Tibial nerve (tissue), 4 donors: Measurements from ENCODE around the gene PRXL2A. TPM values are rescaled to one million over a fixed set of nuclear protein-coding genes. Genes with fewer than 3 reads are reported as not detected.
"Not testable (repeated sequence)": the region's sequence is repeated elsewhere in the genome, so short reads cannot be mapped to it uniquely, and the experiment has no call there.

Source experiments
- DNase-seq, 2 donors: peaks; one replicate each; pipeline ENCODE4 v3.0.0-alpha.2; 2019; ENCODE audit warnings: low spot score in 2 of 2
- H3K27ac ChIP-seq, 4 donors: fragments of 200-600 bp; sonication (generic) in 3 of 4; one replicate each; pipeline ENCODE4 v1.5.1; 2017 to 2019; ENCODE audit warnings: mild to moderate bottlenecking in 1 of 4
- H3K27me3 ChIP-seq, 2 donors: fragments of 200-600 bp; sonication (generic) in 1 of 2; one replicate each; pipeline versions ENCODE4 v1.5.1 to v1.6.0; 2017 to 2019
- H3K36me3 ChIP-seq, 3 donors: fragments of 200-600 bp; sonication (generic); one replicate each; pipeline ENCODE4 v1.5.1; 2018 to 2019
- H3K4me1 ChIP-seq, 4 donors: fragments of 200-600 bp; sonication (generic) in 3 of 4; one replicate each; pipeline ENCODE4 v1.5.1; 2017 to 2019
- H3K4me3 ChIP-seq, 4 donors: fragments of 200-600 bp; sonication (generic) in 3 of 4; one replicate each; pipeline ENCODE4 v1.5.1; 2017 to 2019; ENCODE audit warnings: mild to moderate bottlenecking in 1 of 4, moderate library complexity in 1 of 4
- H3K9me3 ChIP-seq, 4 donors: fragments of 200-600 bp; sonication (generic) in 3 of 4; one replicate each; pipeline ENCODE4 v1.5.1; 2017 to 2019
- EP300 ChIP-seq, 2 donors: sonication (generic); formaldehyde crosslinking; IDR thresholded peaks; one replicate each; pipeline ENCODE4 v1.6.1; 2017; ENCODE audit warnings: antibody characterized with exemption in 2 of 2, mild to moderate bottlenecking in 1 of 2
- POLR2A ChIP-seq, 2 donors: fragments of 450-650 bp; IDR thresholded peaks; one replicate each; pipeline ENCODE4 v1.6.1; 2017; ENCODE audit warnings: antibody characterized with exemption in 2 of 2, mild to moderate bottlenecking in 2 of 2, moderate library complexity in 2 of 2
- WGBS, 2 donors: methylation state at CpG; one replicate each; pipeline ENCODE4 v1.1.5; 2018; 5-methylcytosine and 5-hydroxymethylcytosine counted together
- total RNA-seq, 4 donors: library from RNA; depleted of rRNA; stranded (reverse); fragments of >200 nt; gene quantifications; one replicate each; pipeline ENCODE4 v1.1.0, GENCODE V29; 2016
- TF ChIP-seq, protein P1 (sequence below), 5 experiments: fragments of 200-600 bp in 3 of 5; fragments of 450-650 bp in 2 of 5; sonication (generic) in 3 of 5; IDR thresholded peaks; one replicate each; pipeline ENCODE4 v1.5.1; 2016 to 2019; ENCODE audit warnings: antibody characterized with exemption in 5 of 5, mild to moderate bottlenecking in 3 of 5, moderate library complexity in 2 of 5

The PRXL2A gene
- total RNA-seq, 4 donors from 2014 or later, result 94.5 to 176 (median 128) TPM

DNA sequence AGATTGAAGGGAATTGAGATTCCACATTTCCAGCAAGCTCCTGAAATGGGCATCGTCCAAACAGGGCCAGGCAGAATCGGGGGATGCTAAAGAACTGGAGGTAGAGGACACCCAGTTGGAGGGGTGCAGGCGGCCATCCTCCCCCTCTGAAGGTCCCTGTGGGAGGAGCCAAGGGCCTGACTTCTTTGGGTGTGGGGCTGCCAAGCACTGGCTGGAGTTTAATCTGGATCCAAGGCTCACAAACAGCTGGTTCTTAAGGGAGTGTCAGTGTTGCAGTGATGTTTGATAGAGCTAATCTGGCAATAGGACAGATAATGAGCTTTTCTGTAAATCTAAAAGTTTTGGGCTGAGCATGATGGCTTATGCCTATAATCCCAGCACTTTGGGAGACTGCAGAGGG, 66.6 kb downstream of the PRXL2A start:
- peak overlapping the region; percentile 21 to 99 (median 62) for H3K27ac ChIP-seq
- peaks cover 0 to 30% (median 3%) of the 10 kb centered on the region in 3 donors for H3K36me3 ChIP-seq
- no peak overlapping the region for H3K4me3 ChIP-seq
- no peak for TF ChIP-seq POLR2A (IDR thresholded peaks at IDR 0.05)
- TF ChIP-seq EP300 (IDR thresholded peaks at IDR 0.05), result no peak
- 52 to 53% methylated on average over 3 of the region's 3 CpGs for WGBS, 2 donors
- H3K9me3 ChIP-seq, result peaks cover 0 to 14% (median 3%) of the 10 kb centered on the region in 4 donors
- H3K4me1 ChIP-seq, result peaks cover 0 to 79% (median 61%) of the 10 kb centered on the region in 4 donors
- DNase-seq, result no peak
- no peaks in the 10 kb centered on the region for H3K27me3 ChIP-seq

DNA sequence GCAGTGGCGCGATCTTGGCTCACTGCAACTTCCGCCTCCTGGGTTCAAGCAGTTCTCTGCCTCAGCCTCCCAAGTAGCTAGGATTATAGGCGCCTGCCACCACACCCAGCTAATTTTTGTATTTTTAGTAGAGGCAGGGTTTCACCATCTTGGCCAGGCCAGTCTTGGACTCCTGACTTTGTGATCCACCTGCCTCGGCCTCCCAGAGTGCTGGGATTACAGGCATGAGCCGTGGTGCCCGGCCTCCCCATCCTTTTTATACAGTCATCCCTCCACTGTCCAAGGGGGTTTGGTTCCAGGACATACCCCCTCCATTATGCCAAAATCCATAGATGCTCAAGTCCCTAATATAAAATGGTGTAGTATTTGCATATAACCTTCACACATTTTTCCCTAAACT, 67.3 kb downstream of the PRXL2A start:
- not testable (repeated sequence) for H3K27me3 ChIP-seq, DNase-seq, H3K4me3 ChIP-seq
- Histone ChIP-seq H3K36me3 (peaks cover 0 to 24% (median 0%) of the 10 kb centered on the region in 3 donors), H3K27ac (peak overlapping the region in 2 of 4 donors; percentile 93 to 99), H3K9me3 (peaks cover 0 to 14% (median 3%) of the 10 kb centered on the region in 4 donors), H3K4me1 (peaks cover 0 to 72% (median 54%) of the 10 kb centered on the region in 4 donors)
- WGBS, 2 donors, result 91 to 95% methylated on average over 7 of the region's 7 CpGs

DNA sequence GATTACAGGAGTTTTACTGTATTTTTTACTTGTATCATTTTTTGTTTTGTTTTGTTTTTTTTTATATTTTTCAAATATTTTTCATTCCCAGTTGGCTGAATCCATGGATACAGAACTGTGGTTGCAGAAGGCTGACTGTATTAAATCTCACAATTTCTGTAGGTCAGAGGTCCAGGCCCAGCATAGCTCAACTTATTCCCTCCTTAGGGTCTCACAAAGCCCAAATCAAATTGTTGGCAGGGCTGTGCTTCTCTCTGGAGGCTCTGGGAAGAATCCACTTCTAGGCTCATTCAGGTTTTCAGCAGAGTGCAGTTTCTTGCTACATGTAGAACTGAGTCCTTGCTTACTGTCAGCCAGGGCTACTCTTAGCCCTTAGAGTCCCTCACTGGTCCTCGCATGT, 68.3 kb downstream of the PRXL2A start:
- 71 to 80% methylated on average over 1 of the region's 1 CpG for WGBS, 2 donors
- Histone ChIP-seq H3K9me3 (peaks cover 0 to 14% (median 3%) of the 10 kb centered on the region in 4 donors), H3K27me3 (no peaks in the 10 kb centered on the region), H3K36me3 (peaks cover 0 to 17% (median 0%) of the 10 kb centered on the region in 3 donors), H3K4me1 (peaks cover 0 to 66% (median 46%) of the 10 kb centered on the region in 4 donors), H3K27ac (peak overlapping the region; percentile 7 to 99 (median 55)), H3K4me3 (no peak overlapping the region)
- DNase-seq, result no peak
- TF ChIP-seq POLR2A (IDR thresholded peaks at IDR 0.05) (no peak), EP300 (IDR thresholded peaks at IDR 0.05) (no peak)
- TF ChIP-seq, protein P1, sequence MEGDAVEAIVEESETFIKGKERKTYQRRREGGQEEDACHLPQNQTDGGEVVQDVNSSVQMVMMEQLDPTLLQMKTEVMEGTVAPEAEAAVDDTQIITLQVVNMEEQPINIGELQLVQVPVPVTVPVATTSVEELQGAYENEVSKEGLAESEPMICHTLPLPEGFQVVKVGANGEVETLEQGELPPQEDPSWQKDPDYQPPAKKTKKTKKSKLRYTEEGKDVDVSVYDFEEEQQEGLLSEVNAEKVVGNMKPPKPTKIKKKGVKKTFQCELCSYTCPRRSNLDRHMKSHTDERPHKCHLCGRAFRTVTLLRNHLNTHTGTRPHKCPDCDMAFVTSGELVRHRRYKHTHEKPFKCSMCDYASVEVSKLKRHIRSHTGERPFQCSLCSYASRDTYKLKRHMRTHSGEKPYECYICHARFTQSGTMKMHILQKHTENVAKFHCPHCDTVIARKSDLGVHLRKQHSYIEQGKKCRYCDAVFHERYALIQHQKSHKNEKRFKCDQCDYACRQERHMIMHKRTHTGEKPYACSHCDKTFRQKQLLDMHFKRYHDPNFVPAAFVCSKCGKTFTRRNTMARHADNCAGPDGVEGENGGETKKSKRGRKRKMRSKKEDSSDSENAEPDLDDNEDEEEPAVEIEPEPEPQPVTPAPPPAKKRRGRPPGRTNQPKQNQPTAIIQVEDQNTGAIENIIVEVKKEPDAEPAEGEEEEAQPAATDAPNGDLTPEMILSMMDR (IDR thresholded peaks at IDR 0.05), result no peak

DNA sequence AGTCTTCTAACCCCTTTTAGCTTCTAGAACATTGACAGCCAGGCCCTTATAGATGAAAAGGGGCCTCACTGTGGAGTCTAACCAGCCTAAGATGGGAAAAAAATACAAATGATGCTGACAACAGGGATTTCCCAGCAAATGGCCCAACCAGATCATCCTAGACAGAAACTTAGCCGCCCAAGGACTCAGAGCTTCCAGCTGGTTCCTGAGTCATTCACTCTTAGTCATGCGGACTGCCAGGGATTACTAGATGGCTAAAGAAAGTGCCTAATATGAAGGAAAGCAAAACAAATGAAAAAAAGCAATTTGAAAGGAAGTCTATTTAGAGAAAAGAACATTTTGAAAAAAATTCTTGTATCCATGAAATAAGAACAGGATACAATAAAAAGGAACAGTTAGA, 69.5 kb downstream of the PRXL2A start:
- DNase-seq, result no peak
- TF ChIP-seq EP300 (IDR thresholded peaks at IDR 0.05) (no peak), POLR2A (IDR thresholded peaks at IDR 0.05) (no peak)
- TF ChIP-seq, protein P1 (IDR thresholded peaks at IDR 0.05), result no peak
- peak overlapping the region in 2 of 4 donors; percentile 93 to 99 for H3K27ac ChIP-seq
- no peaks in the 10 kb centered on the region for H3K27me3 ChIP-seq
- H3K36me3 ChIP-seq, result peaks cover 0 to 17% (median 0%) of the 10 kb centered on the region in 3 donors
- H3K9me3 ChIP-seq, result peaks cover 0 to 14% (median 3%) of the 10 kb centered on the region in 4 donors
- H3K4me3 ChIP-seq, result no peak overlapping the region
- peaks cover 0 to 57% (median 36%) of the 10 kb centered on the region in 4 donors for H3K4me1 ChIP-seq
- 70% methylated on average over 2 of the region's 2 CpGs for WGBS, 2 donors

DNA sequence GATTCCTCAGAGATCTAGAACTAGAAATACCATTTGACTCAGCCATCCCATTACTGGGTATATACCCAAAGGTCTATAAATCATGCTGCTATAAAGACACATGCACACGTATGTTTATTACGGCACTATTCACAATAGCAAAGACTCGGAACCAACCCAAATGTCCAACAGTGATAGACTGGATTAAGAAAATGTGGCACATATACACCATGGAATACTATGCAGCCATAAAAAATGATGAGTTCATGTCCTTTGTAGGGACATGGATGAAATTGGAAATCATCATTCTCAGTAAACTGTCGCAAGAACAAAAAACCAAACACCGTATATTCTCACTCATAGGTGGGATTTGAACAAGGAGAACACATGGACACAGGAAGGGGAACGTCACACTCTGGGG, 72.0 kb downstream of the PRXL2A start:
- H3K36me3 ChIP-seq, result peaks cover 0 to 17% (median 0%) of the 10 kb centered on the region in 3 donors
- peak overlapping the region in 1 of 4 donors; percentile 12 for H3K27ac ChIP-seq
- not testable (repeated sequence) for H3K27me3 ChIP-seq, H3K4me3 ChIP-seq, DNase-seq
- 91 to 92% methylated on average over 6 of the region's 6 CpGs for WGBS, 2 donors
- H3K9me3 ChIP-seq, result peaks cover 0 to 14% (median 3%) of the 10 kb centered on the region in 4 donors
- H3K4me1 ChIP-seq, result peaks cover 0 to 48% (median 28%) of the 10 kb centered on the region in 4 donors

DNA sequence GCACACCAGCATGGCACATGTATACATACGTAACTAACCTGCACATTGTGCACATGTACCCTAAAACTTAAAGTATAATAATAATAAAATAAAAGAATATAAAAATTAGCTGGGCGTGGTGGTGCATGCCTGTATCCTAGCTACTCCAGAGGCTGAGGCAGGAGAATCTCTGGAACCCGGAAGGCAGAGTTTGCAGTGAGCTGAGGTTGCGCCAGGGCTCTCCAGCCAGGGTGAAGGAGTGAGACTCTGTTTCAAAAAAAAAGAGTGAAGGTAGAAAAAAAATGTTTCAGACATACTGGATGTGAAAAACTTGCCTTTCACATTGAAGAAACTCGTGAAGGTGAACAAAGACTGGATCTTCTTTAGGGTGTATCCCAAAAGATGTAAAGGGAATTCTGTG, 72.5 kb downstream of the PRXL2A start:
- no peak for DNase-seq
- H3K9me3 ChIP-seq, result peaks cover 0 to 14% (median 3%) of the 10 kb centered on the region in 4 donors
- H3K4me3 ChIP-seq, result no peak overlapping the region
- H3K4me1 ChIP-seq, result peaks cover 0 to 48% (median 33%) of the 10 kb centered on the region in 4 donors
- H3K36me3 ChIP-seq, result peaks cover 0 to 17% (median 0%) of the 10 kb centered on the region in 3 donors
- TF ChIP-seq, protein P1 (IDR thresholded peaks at IDR 0.05), result no peak
- TF ChIP-seq POLR2A (IDR thresholded peaks at IDR 0.05) (no peak), EP300 (IDR thresholded peaks at IDR 0.05) (no peak)
- WGBS, 2 donors, result 78 to 88% methylated on average over 5 of the region's 5 CpGs
- no peaks in the 10 kb centered on the region for H3K27me3 ChIP-seq
- peak overlapping the region in 2 of 4 donors; percentile 2 to 12 for H3K27ac ChIP-seq
